ENCODE results near the gene RAB21.

GRCh38 chr12:71708658-71709057, 46.0 kb upstream of the RAB21 start:
- TF ChIP-seq SUZ12 (IDR thresholded peaks at IDR 0.05) = no peak
- no peak for TF ChIP-seq FOXA1 (IDR thresholded peaks at IDR 0.05)
- no peak for TF ChIP-seq CTBP1 (IDR thresholded peaks at IDR 0.05; ENCODE audit: borderline replicate concordance)
- TF ChIP-seq TARDBP (IDR thresholded peaks at IDR 0.05) = no peak
- no peak for TF ChIP-seq HDGF (IDR thresholded peaks at IDR 0.05; ENCODE audit: borderline replicate concordance)
- TF ChIP-seq SP1 (IDR thresholded peaks at IDR 0.05) = no peak
- no peak for TF ChIP-seq ARNT (IDR thresholded peaks at IDR 0.05)
- TF ChIP-seq ELF4 (IDR thresholded peaks at IDR 0.05) = no peak
- no peak for TF ChIP-seq BHLHE40 (IDR thresholded peaks at IDR 0.05; ENCODE audit: borderline replicate concordance)
